H1 (cell line): ENCODE measurements around the gene HES7. TPM values are rescaled to one million over a fixed set of nuclear protein-coding genes. Genes with fewer than 3 reads are reported as not detected.

Experiments
- CTCF ChIA-PET: fragments of 300-600 bp; sonication (Branson Sonifier 250); formaldehyde crosslinking; loops from one replicate; lab custom pipeline; 2021; ENCODE audit not compliant: partially characterized antibody; lab: Charles Lee
- POLR2A ChIA-PET: fragments of 300-600 bp; sonication (Branson Sonifier 250); formaldehyde crosslinking; loops from one replicate; lab custom pipeline; 2021; ENCODE audit warnings: inconsistent platforms; ENCODE audit not compliant: partially characterized antibody; lab: Charles Lee
- DNase-seq, 2 experiments: peaks; one replicate each; pipeline versions ENCODE4 v3.0.0 to v3.0.0-alpha.2; 2010 to 2022; ENCODE audit warnings: low spot score in 2 of 2, low read depth in 1 of 2, mixed read lengths in 1 of 2
- FAIRE-seq: peaks from 2 replicates; lab custom pipeline; 2011; peaks lifted over from hg19 to GRCh38; lab: Jason Lieb, UNC
- H2AFZ ChIP-seq: 2 replicates; pipeline ENCODE4 v1.8.1; 2012; ENCODE audit warnings: low read length, inconsistent platforms
- H2AK5ac ChIP-seq: 2 replicates; pipeline ENCODE4 v1.6.1; 2013; ENCODE audit warnings: low read depth, low read length
- H2BK120ac ChIP-seq: replicated peaks from 2 replicates; pipeline ENCODE3; 2013; ENCODE audit warnings: low read depth, low read length, inconsistent platforms
- H2BK12ac ChIP-seq: 2 replicates; pipeline ENCODE4 v1.6.1; 2013; ENCODE audit warnings: low read depth, low read length
- H2BK15ac ChIP-seq: 2 replicates; pipeline ENCODE4 v1.6.1; 2013; ENCODE audit warnings: low read length
- H2BK20ac ChIP-seq: 2 replicates; pipeline ENCODE4 v1.6.1; 2013; ENCODE audit warnings: low read length
- H2BK5ac ChIP-seq: 2 replicates; pipeline ENCODE4 v1.6.1; 2013; ENCODE audit warnings: low read depth, low read length
- H3K14ac ChIP-seq: 2 replicates; pipeline ENCODE4 v1.6.1; 2013; ENCODE audit warnings: inconsistent platforms; ENCODE audit not compliant: insufficient read length
- H3K18ac ChIP-seq: 2 replicates; pipeline ENCODE4 v1.6.1; 2013; ENCODE audit warnings: low read length; ENCODE audit errors: extremely low read depth
- H3K23ac ChIP-seq: 2 replicates; pipeline ENCODE4 v1.6.1; 2013; ENCODE audit warnings: inconsistent platforms; ENCODE audit not compliant: insufficient read length
- H3K23me2 ChIP-seq: 2 replicates; pipeline ENCODE4 v1.6.1; 2013; ENCODE audit warnings: low read depth, low read length
- H3K27ac ChIP-seq: 2 replicates; pipeline ENCODE4 v1.6.1; 2011; ENCODE audit warnings: low read depth, low read length, inconsistent platforms
- H3K27me3 ChIP-seq, 4 experiments: replicated peaks in 1 of 4; 1 replicate in 1 of 4; 2 replicates in 3 of 4; pipeline versions ENCODE4 v1.6.1 to v1.8.1; 2011 to 2013; ENCODE audit warnings: low read length in 3 of 4, mild to moderate bottlenecking in 3 of 4, inconsistent platforms in 2 of 4, mixed read lengths in 2 of 4, moderate library complexity in 1 of 4; ENCODE audit not compliant: control insufficient read depth in 3 of 4, insufficient read depth in 3 of 4; ENCODE audit errors: extremely low read depth in 1 of 4
- H3K36me3 ChIP-seq, 4 experiments: 2 replicates each; pipeline versions ENCODE4 v1.6.1 to v1.8.1; 2011 to 2013; ENCODE audit warnings: mild to moderate bottlenecking in 4 of 4, low read length in 3 of 4, moderate library complexity in 2 of 4, control low read depth in 1 of 4, inconsistent platforms in 1 of 4; ENCODE audit not compliant: insufficient read depth in 4 of 4, control insufficient read depth in 2 of 4
- H3K4ac ChIP-seq: replicated peaks from 2 replicates; pipeline ENCODE3; 2013; ENCODE audit warnings: low read length, low read depth, mixed read lengths, inconsistent platforms; ENCODE audit not compliant: insufficient read length
- H3K4me1 ChIP-seq, 4 experiments: replicated peaks in 1 of 4; 1 replicate in 1 of 4; 2 replicates in 3 of 4; pipeline versions ENCODE4 v1.6.1 to v1.8.1; 2011 to 2013; ENCODE audit warnings: low read length in 3 of 4, inconsistent platforms in 2 of 4, mixed read lengths in 1 of 4; ENCODE audit not compliant: insufficient read depth in 4 of 4, control insufficient read depth in 3 of 4
- H3K4me2 ChIP-seq, 2 experiments: 2 replicates each; pipeline versions ENCODE4 v1.6.1 to v1.8.1; 2011 to 2013; ENCODE audit warnings: low read depth in 2 of 2, low read length in 2 of 2, control low read depth in 1 of 2, inconsistent platforms in 1 of 2, mild to moderate bottlenecking in 1 of 2; ENCODE audit not compliant: insufficient read depth in 1 of 2
- H3K4me3 ChIP-seq, 4 experiments: fragments of 200-600, 300-600 bp in 1 of 4; sonication (generic), shearing (Covaris generic), sonication (Bioruptor Twin) in 1 of 4; 2 replicates each; pipeline versions ENCODE4 v1.5.1 to v1.8.1; 2011 to 2016; ENCODE audit warnings: low read length in 4 of 4, low read depth in 3 of 4, control low read depth in 2 of 4, inconsistent platforms in 2 of 4, mild to moderate bottlenecking in 2 of 4, mixed read lengths in 1 of 4, moderate library complexity in 1 of 4; ENCODE audit not compliant: insufficient read depth in 2 of 4; ENCODE audit errors: extremely low read depth in 1 of 4
- H3K56ac ChIP-seq: replicated peaks from 2 replicates; pipeline ENCODE3; 2013; ENCODE audit warnings: low read depth, mild to moderate bottlenecking, mixed read lengths, low read length, inconsistent platforms; ENCODE audit not compliant: insufficient read length
- H3K79me1 ChIP-seq: 2 replicates; pipeline ENCODE4 v1.6.1; 2013; ENCODE audit warnings: low read depth, low read length, control low read depth
- H3K79me2 ChIP-seq, 2 experiments: 2 replicates each; pipeline versions ENCODE4 v1.6.1 to v1.8.1; 2012 to 2013; ENCODE audit warnings: low read length in 2 of 2, mild to moderate bottlenecking in 2 of 2, inconsistent platforms in 1 of 2; ENCODE audit not compliant: insufficient read depth in 2 of 2, control insufficient read depth in 1 of 2
- H3K9ac ChIP-seq, 4 experiments: replicated peaks in 1 of 4; 1 replicate in 1 of 4; 2 replicates in 3 of 4; pipeline versions ENCODE4 v1.6.1 to v1.8.1; 2011 to 2013; ENCODE audit warnings: low read depth in 3 of 4, low read length in 3 of 4, control low read depth in 2 of 4, mild to moderate bottlenecking in 2 of 4, moderate library complexity in 2 of 4, inconsistent platforms in 1 of 4; ENCODE audit errors: extremely low read depth in 1 of 4
- H3K9me3 ChIP-seq, 2 experiments: 2 replicates each; pipeline versions ENCODE4 v1.6.1 to v1.8.1; 2012 to 2013; ENCODE audit warnings: mild to moderate bottlenecking in 2 of 2, moderate library complexity in 2 of 2, control low read depth in 1 of 2, inconsistent platforms in 1 of 2, low read depth in 1 of 2, low read length in 1 of 2, mixed read lengths in 1 of 2; ENCODE audit not compliant: insufficient read depth in 2 of 2
- H4K20me1 ChIP-seq, 2 experiments: replicated peaks in 1 of 2; 2 replicates each; pipeline versions ENCODE3 to v1.8.1; 2011 to 2013; ENCODE audit warnings: inconsistent platforms in 2 of 2, low read length in 2 of 2, mild to moderate bottlenecking in 1 of 2; ENCODE audit not compliant: insufficient read depth in 2 of 2, control insufficient read depth in 1 of 2
- H4K5ac ChIP-seq: 2 replicates; pipeline ENCODE4 v1.6.1; 2013; ENCODE audit warnings: low read length, low read depth, mixed read lengths, inconsistent platforms; ENCODE audit not compliant: insufficient read length
- H4K8ac ChIP-seq: 2 replicates; pipeline ENCODE4 v1.8.0; 2013; ENCODE audit warnings: mild to moderate bottlenecking, moderate library complexity, low read length, inconsistent platforms; ENCODE audit not compliant: insufficient read depth; ENCODE audit errors: extremely low read depth
- H4K91ac ChIP-seq: replicated peaks from 2 replicates; pipeline ENCODE3; 2013; ENCODE audit warnings: low read length, mixed read lengths, inconsistent platforms; ENCODE audit not compliant: insufficient read length
- ATF2 ChIP-seq: IDR thresholded peaks from 2 replicates; pipeline ENCODE4 v1.6.1; 2012; ENCODE audit warnings: low read length, inconsistent platforms
- BCL11A ChIP-seq, 2 experiments: IDR thresholded peaks; one replicate each; pipeline ENCODE4 v1.6.1; 2011; ENCODE audit warnings: low read depth in 2 of 2, low read length in 2 of 2, mild to moderate bottlenecking in 2 of 2
- CEBPB ChIP-seq: IDR thresholded peaks from 2 replicates; pipeline ENCODE4 v1.6.1; 2012; ENCODE audit warnings: low read depth, low read length
- CHD2 ChIP-seq: IDR thresholded peaks from 2 replicates; pipeline ENCODE4 v1.6.1; 2012; ENCODE audit warnings: low read length, improper control_type of control experiment
- E2F6 ChIP-seq: IDR thresholded peaks from 2 replicates; pipeline ENCODE4 v1.6.1; 2012; ENCODE audit warnings: inconsistent platforms
- HDAC6 ChIP-seq: IDR thresholded peaks from one replicate; pipeline ENCODE4 v1.7.1; 2012; ENCODE audit warnings: low read depth, mild to moderate bottlenecking, inconsistent platforms, low read length, moderate library complexity
- KDM4A ChIP-seq: IDR thresholded peaks from one replicate; pipeline ENCODE4 v1.7.1; 2012; ENCODE audit warnings: low read depth, mild to moderate bottlenecking, moderate library complexity, low read length, inconsistent platforms; ENCODE audit not compliant: severe bottlenecking
- PHF8 ChIP-seq: fragments of 200-600 bp; sonication (generic); conservative IDR thresholded peaks from 2 replicates; pipeline ENCODE4 v1.7.1; 2012; ENCODE audit warnings: low read depth, mild to moderate bottlenecking, inconsistent platforms, low read length, moderate library complexity
- POLR2AphosphoS5 ChIP-seq: IDR thresholded peaks from 2 replicates; pipeline ENCODE4 v1.6.1; 2011; ENCODE audit warnings: low read depth, low read length
- RFX5 ChIP-seq: IDR thresholded peaks from 2 replicates; pipeline ENCODE4 v1.6.1; 2011; ENCODE audit warnings: low read depth, low read length, improper control_type of control experiment, borderline replicate concordance
- SIX5 ChIP-seq: IDR thresholded peaks from 2 replicates; pipeline ENCODE4 v1.6.1; 2011; ENCODE audit warnings: mild to moderate bottlenecking, low read depth, low read length
- YY1 ChIP-seq: IDR thresholded peaks from 2 replicates; pipeline ENCODE4 v1.6.1; 2011; ENCODE audit warnings: low read depth, mild to moderate bottlenecking, low read length
- WGBS, 2 experiments: shearing (Covaris generic) in 1 of 2; methylation state at CpG; one replicate each; pipeline versions ENCODE4 v1.1.6 to v1.1.7; 2013 to 2015; ENCODE audit warnings: low lambda C conversion rate in 2 of 2, mixed read lengths in 2 of 2, inconsistent platforms in 1 of 2, low coverage in 1 of 2, missing lambda C conversion rate in 1 of 2; ENCODE audit not compliant: insufficient replicate concordance in 2 of 2, insufficient coverage in 1 of 2, insufficient read length in 1 of 2; ENCODE audit errors: extremely low coverage in 1 of 2, missing lambda C conversion rate in 1 of 2; 5-methylcytosine and 5-hydroxymethylcytosine counted together
- polyA plus RNA-seq, 7 experiments: library from polyadenylated mRNA; depleted of rRNA in 3 of 7; stranded (reverse) in 5 of 7; unstranded in 2 of 7; fragments of >200 nt in 5 of 7; fragments of 200-250 nt in 2 of 7; gene quantifications; 1 replicate in 5 of 7; 2 replicates in 1 of 7; 4 replicates in 1 of 7; pipeline versions ENCODE4 v1.2.1 to v1.2.3, GENCODE V29; 2011 to 2013; ENCODE audit warnings: missing spikeins in 2 of 7, mixed read lengths in 2 of 7
- total RNA-seq: library from RNA; stranded (reverse); fragmentation: NEBNext Ultra II Directional; extraction: Animal tissue kit (Norgen Biotek cat#: 25700); gene quantifications from 2 replicates; pipeline ENCODE4 v1.2.1, GENCODE V29; 2021

The HES7 gene
- total and polyA plus RNA-seq, 2 of the 8 experiments (the other 6 are each of a cell fraction or from before 2014, with no cell fraction given): 0.20 to 0.32 TPM

GRCh38 chr17:8166731-8167130 is 42.8 kb upstream of the HES7 start:
- Histone ChIP-seq H4K91ac (no peak overlapping the region), H4K8ac (no peak overlapping the region), H3K79me1 (peaks cover 2% of the 10 kb centered on the region), H3K4me2 (no peak overlapping the region), H3K4ac (no peak overlapping the region), H3K27ac (no peak overlapping the region), H3K4me3 (no peak overlapping the region), H2AFZ (no peak overlapping the region), H3K27me3 (no peaks in the 10 kb centered on the region), H3K18ac (no peak overlapping the region), H2BK5ac (no peak overlapping the region), H2BK20ac (no peak overlapping the region), H2BK12ac (no peak overlapping the region), H3K56ac (no peak overlapping the region), H3K79me2 (peaks cover 0 to 7% of the 10 kb centered on the region in 2 experiments; a peak in 2 of 4 replicates), H3K23me2 (peaks cover 15% of the 10 kb centered on the region), H3K4me1 (peaks cover 4 to 20% (median 13%) of the 10 kb centered on the region in 4 experiments), H4K5ac (no peak overlapping the region), H3K9me3 (no peaks in the 10 kb centered on the region), H3K36me3 (no peaks in the 10 kb centered on the region), H4K20me1 (peaks cover 4% of the 10 kb centered on the region in 2 experiments), H2BK120ac (no peak overlapping the region), H3K9ac (no peak overlapping the region), H3K23ac (no peak overlapping the region), H2BK15ac (no peak overlapping the region), H2AK5ac (no peak overlapping the region), H3K14ac (no peak overlapping the region)
- CTCF ChIA-PET: interaction anchor here (0.6 to 2.2 kb wide), 4 partner anchors 8 to 112 kb away, joined by 3 to 14 read pairs (median 3); no protein-coding TSS in a partner anchor
- 89% methylated on average over 6 of the region's 6 CpGs; no CpG with 5 or more reads in 1 of the 2 experiments for WGBS, 2 experiments
- FAIRE-seq: no peak
- no peak for DNase-seq
- POLR2A ChIA-PET: interaction anchor here (1.1 to 15.7 kb wide), 7 partner anchors 7 to 57 kb away, joined by 3 to 289 read pairs (median 5); partner anchors contain the start of gene TMEM107
- no peak for TF ChIP-seq SIX5
- no peak for TF ChIP-seq CEBPB
- no peak for TF ChIP-seq CHD2
- TF ChIP-seq BCL11A (IDR thresholded peaks at IDR 0.05; ENCODE audit: low read depth in 2 of 2, low read length in 2 of 2): no peak
- no peak for TF ChIP-seq ATF2
- no peak for TF ChIP-seq POLR2AphosphoS5
- no peak for TF ChIP-seq E2F6
- TF ChIP-seq PHF8: no peak
- TF ChIP-seq RFX5: no peak
- TF ChIP-seq HDAC6: no peak
- no peak for TF ChIP-seq YY1
- no peak for TF ChIP-seq KDM4A
